Erythroblast (primary cell): ENCODE measurements around the gene MINDY2.

Source experiments
- GATA1 ChIP-seq: IDR thresholded peaks from 2 replicates; pipeline ENCODE4 v1.6.1; 2011; ENCODE audit warnings: low read depth, mild to moderate bottlenecking, control low read depth, low read length, moderate library complexity
- POLR2A ChIP-seq: IDR thresholded peaks from 2 replicates; pipeline ENCODE4 v1.6.1; 2011; ENCODE audit warnings: mild to moderate bottlenecking, low read length

GRCh38 chr15:58788056-58788710, 17.1 kb downstream of the MINDY2 start:
- TF ChIP-seq POLR2A (no peak), GATA1 (no peak)
